Measurements from ENCODE around the gene OPCML.

The OPCML gene

DNA sequence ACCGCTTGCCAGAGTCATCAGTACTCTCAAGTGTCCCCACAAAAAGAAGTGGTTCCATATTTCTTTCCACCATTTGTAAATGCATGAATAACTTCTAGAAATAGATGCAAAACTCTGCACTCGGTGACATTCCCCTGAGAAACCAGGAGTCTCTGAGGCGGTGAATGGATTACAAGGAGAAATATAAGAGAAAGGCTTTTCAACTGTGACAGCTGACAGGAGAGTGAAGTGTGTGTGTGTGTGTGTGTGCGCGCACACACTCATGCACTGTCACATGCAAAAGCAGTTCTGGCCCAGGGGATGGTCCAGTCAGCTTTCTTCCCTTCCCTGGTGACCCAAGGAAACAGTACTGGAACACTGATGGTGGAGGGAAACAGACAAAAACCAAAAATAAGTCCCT, 710.0 kb downstream of the OPCML start:
- no peak for DNase-seq

DNA sequence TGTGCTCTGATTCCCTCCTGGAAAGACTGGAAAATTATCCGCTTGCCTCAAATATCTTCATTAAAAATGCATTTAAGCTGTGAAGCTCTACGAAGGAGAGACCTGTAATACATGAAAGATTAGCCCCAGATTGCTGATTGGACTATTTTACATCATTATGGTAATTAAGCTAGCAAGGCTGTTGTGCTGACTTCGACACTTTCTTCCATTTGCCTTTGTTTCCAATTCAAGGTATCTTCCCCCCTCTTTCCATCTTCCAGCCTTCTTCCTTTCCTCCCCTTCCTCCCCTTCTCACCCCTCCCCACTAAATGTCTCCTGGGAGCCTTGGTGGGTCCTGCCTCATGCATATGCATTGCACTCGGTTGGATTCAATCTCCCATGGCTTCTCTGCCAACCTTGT, 710.8 kb downstream of the OPCML start:
- no peak for DNase-seq

DNA sequence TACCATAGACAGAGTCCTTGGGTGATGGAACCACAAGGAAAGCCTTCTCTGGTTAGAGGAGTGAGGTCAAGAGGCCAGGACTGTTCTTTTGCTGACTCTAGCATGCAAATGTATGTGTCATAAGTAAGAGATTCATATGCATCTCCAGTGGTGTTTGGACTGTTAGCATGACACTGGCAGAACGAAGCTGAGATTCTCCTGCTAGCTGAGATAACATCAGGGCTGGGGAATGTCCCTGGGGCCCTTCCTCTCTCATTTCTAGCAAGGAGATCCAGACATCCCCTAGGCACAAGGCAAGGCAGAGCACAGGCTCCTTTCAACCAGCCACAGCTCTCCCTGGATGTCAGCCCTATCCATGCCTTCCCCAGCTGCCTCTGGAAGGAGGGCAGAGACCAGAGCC, 711.3 kb downstream of the OPCML start:
- no peak for DNase-seq

DNA sequence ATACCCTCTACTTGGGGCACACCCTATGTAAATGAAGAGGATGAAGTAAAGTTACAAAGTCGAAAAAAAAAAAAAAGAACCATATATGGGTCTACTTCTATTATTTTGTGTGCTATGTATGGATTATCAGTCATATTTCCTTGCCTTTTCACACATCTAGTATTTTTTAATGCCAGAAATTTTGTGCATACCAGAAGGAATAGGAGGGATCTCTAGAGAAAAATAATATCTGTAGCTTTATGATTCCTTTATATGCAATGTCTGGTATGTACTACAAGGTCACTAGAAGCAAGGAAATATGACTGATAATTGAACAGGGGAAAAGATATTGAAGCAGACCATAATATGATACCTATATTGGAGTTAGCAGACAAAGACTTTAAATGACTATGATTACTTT, 713.4 kb downstream of the OPCML start:
- DNase-seq = no peak

DNA sequence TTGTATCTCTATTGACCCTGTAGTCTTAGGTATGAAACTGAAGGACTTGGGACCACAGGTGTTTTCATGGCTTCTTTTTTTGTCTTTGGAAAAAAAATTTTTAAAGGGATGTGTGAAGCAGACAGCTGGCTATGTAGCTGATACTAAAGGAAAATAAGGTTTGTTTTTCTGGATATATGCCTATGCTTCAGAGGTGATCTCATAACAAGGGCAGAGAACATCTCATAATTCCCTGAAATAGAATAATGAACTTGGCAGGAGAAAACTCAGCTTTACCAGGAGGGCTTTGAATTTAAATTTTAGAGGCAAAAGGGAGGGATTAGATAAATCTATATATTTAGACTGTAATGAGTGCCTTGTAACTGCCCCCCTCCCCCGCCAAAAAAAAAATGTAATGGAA, 714.9 kb downstream of the OPCML start:
- no peak for DNase-seq

DNA sequence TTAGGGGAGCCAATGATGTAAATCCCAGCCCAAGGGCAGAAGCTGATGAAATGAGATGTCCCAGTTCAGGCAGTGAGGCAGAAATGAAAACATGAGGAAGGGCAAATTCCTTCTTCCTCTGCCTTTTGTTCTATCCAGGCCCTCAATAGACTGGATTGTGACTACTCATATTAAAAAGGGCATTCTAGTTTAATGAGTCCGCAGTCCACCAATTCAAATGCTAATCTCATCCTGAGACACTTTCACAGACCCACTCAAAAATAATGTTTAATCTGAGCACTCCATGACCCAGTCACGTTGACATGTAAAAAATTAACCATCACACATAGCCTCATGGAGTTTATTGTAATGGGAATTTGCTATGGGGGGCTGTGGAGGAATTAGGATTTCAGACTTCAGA, 717.9 kb downstream of the OPCML start:
- DNase-seq = no peak

- DNase-seq = no peak
These were observed 720.7 kb downstream of the OPCML start for GRCh38 chr11:132811649-132812048.

DNA sequence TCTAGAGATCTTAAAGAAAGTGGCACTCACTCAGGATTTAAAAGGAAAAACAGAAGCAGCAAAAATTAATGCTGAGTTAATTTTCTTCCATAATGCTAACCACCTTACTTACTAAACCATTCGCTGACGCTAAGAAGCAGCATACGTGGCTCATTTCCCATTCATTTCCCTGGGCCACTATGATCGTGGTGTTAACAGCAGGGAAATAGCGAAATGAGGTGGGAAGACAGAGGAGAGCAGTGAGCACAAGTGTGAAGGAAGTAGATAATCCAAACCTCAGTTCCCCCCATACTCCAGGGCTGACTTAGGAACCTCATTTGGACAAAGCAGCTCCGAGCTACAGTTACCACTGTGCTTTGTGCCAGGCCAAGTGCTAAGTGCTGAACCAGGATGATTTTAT, 723.2 kb downstream of the OPCML start:
- DNase-seq = no peak

- DNase-seq = no peak
These were observed 728.0 kb downstream of the OPCML start for GRCh38 chr11:132804258-132804657.

GRCh38 chr11:132803436-132803835, 728.9 kb downstream of the OPCML start:
- no peak for DNase-seq

GRCh38 chr11:132802947-132803346, 729.4 kb downstream of the OPCML start:
- DNase-seq = no peak

DNA sequence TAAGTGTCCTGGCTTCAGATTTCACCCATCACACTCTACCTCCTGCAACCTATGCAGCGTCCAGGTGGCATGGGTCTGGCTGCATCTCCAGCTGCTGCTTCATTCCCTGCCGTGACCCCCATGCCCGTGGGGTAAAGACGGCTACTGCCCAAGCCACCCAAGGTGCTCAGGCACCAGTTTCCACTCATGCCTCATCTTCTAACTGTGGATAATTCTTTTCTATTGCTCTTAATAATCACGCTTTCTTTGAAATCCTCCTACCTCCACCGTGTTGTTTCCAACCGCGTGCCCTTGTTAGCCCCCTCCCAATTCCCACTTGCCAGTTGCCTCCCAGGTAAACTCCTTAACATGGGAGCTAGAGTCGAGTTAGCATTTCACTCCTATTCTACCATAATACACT, 738.5 kb downstream of the OPCML start:
- DNase-seq = no peak

- DNase-seq = no peak
These were observed 739.8 kb downstream of the OPCML start for GRCh38 chr11:132792341-132793140.

DNA sequence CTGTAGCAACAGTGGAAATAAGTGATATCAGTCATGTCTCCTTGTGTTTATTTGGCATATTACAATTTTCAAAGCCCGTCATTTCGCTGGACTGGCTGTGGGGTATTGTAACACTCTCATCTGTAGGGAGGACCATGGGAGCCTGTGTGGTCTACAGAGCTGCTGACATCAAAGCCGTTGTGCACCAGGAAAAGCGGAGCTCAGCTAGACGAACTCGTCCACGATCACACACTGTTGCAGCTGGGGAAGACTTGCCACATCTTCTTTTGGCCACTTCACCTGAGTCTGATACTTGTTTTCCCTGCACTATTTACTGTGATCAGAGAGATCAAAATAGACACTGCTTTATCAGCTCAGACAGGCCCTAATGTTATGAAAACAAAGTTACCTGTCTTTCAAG, 741.3 kb downstream of the OPCML start:
- no peak for DNase-seq

GRCh38 chr11:132790466-132790865, 741.8 kb downstream of the OPCML start:
- no peak for DNase-seq

DNA sequence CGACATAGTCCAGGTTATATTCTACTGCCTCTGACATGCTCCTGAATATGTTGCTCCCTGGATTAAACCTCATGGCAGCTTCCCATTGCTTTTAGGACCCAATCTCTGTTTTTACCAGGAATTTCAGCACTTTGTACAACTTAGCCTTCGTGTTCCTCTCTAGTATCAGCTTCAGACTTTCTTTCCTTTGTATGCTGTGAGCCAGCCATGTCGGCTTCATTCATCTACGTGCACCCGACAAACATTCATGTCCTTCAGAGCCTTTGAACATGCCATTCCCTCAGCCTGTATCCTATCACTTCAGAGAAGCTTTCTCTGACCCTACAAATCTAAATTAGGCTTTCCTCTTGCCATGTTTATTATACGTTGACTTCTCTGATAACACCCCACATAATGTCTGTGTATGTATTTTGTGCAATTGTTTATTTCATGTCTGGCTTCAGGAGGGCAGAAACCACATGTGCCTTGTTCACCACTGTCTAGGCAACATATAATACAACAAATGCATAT, 743.4 kb downstream of the OPCML start:
- DNase-seq = no peak

- no peak for DNase-seq
These were observed 746.4 kb downstream of the OPCML start for GRCh38 chr11:132785878-132786277.

DNA sequence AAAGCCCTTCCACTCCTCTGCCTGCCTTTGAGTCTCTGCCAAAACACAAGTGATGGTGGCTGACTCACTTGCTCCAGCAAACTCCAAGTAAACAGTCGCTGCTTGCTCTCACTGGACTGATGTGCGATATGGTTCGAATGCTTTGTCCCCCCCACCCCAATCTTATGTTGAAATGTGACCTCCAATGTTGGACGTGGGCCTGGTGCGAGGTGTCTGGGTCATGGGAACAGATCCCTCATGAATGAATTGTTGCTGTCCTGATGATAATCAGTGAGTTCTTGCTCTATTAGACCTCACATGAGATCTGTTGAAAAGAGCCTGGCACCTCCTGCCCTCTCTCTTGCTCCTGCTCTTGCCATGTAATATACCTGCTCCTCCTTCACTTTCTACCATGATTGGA, 747.9 kb downstream of the OPCML start:
- DNase-seq = no peak

DNA sequence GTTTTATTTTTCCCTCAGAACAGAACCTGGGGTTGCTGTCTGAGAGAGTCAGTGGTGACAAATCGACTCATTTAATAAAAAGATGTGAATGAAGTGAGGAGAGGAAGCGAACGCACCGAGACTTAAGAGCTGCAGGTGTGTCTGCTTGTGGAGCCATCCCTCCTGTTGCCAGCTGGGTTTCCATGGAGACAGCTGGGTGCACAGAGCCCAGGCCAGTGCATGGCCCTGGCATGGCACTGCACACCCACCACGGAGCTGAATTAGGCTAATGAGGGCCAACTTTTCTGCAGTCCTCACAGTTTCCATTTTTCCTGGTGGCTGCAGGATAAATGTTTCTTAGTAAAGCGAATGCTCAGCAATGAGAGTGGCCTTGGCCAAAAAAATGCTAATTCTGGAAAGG, 750.2 kb downstream of the OPCML start:
- DNase-seq = no peak

DNA sequence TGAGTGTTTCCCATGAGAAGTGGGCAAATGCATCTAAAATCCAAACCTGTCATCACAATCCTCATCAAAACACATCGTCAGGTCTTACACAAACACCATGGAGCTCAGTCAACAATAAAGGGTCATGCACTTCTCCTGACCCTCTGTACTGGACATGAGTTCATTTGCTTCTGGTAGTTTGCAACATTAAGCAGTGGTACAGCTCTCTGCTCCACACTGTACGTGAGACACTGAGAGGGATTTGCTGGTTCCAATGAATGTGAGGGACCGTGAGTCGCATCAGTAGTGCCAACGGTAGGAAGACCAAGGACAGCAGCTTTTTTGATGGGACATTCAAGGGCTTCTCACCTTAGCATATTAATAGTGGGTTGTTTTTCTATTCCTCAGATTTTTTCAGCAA, 752.3 kb downstream of the OPCML start:
- no peak for DNase-seq

DNA sequence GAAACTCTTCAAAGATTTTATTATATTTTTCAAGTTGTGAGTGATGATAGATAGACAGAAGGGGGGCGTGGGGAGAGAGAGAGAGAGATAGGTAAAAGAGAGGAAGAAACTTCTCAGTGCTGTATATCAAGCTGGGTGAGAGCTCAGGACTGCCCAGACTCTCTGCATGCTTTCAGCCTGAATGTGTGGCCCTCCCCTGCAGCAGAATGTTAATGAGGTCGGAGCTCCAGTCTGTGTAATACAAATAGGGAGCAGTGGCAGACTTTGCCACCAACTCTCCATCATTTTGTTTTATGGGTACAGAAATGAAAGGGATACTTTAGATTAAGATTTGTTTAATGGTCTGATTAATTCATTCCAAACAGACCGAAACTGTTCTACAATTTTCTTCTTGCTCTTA, 752.8 kb downstream of the OPCML start:
- no peak for DNase-seq

- no peak for DNase-seq
These were observed 755.0 kb downstream of the OPCML start for GRCh38 chr11:132777067-132777975.

GRCh38 chr11:132773751-132774150, 758.5 kb downstream of the OPCML start:
- no peak for DNase-seq
